GM18505 (cell line): ENCODE measurements around the gene VWA2.

ENCODE experiments used
- ATAC-seq: cut with Tn5 transposase; IDR thresholded peaks from one replicate; pipeline ENCODE4 v1.9.1; 2021; ENCODE audit not compliant: unreplicated experiment
- POLR2A ChIP-seq: IDR thresholded peaks from 4 replicates; pipeline ENCODE4 v1.6.1; 2011; ENCODE audit warnings: borderline replicate concordance; ENCODE audit not compliant: insufficient read depth, insufficient read length; ENCODE audit errors: extremely low read depth

Gene VWA2

DNA sequence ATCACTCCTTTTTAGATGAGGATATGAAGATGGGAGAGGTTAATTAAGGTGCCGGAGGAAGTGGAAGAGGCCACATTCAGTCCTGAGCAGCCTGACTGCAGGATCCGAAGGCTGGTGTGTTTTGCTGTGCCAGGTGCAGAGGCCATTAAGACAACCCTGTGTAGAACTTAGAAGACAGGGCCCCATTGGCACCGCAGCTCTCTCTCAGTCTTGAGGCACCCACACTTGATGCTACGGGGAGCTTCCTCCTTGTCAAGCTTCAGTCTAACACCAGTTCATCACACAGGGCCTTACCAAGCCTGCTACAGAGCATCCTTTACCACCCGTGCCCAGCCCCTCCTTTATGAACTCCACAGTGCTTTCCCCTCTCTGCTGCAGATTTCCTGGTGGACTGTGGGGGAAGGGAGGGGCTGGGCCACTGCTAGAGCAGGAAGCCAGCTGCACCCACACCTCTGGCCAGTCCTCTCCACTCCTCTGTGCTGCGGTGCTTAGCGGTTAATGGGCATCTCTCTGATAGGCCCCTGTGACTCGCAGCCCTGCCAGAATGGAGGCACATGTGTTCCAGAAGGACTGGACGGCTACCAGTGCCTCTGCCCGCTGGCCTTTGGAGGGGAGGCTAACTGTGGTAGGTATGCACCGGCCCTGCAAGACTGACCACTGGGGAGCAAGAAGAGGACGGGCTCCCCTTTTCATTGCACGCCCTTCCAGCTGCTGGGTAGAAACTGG is 45.5 kb downstream of the VWA2 start:
- no peak for TF ChIP-seq POLR2A
- ATAC-seq: no peak

- no peak for TF ChIP-seq POLR2A
- no peak for ATAC-seq
These were observed 46.9 kb downstream of the VWA2 start for GRCh38 chr10:114285961-114286441.

DNA sequence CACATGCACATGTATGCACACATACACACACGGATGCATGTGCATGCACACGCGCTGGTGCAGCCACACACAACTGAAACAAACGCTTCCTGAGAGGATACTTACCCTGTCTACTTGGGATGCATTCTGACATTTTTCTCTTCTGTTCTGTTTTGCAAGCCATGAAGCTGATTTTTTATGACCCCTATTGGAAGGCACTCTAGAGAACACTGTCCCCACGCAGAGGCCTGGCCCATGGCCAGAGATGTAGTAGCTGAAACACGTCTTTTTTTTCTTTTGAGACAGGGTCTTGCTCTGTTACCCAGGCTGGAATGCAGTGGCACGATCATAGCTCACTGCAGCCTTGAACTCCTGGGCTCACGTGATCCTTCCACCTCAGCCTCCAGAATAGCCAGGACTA is 47.9 kb downstream of the VWA2 start:
- no peak for ATAC-seq
- no peak for TF ChIP-seq POLR2A

DNA sequence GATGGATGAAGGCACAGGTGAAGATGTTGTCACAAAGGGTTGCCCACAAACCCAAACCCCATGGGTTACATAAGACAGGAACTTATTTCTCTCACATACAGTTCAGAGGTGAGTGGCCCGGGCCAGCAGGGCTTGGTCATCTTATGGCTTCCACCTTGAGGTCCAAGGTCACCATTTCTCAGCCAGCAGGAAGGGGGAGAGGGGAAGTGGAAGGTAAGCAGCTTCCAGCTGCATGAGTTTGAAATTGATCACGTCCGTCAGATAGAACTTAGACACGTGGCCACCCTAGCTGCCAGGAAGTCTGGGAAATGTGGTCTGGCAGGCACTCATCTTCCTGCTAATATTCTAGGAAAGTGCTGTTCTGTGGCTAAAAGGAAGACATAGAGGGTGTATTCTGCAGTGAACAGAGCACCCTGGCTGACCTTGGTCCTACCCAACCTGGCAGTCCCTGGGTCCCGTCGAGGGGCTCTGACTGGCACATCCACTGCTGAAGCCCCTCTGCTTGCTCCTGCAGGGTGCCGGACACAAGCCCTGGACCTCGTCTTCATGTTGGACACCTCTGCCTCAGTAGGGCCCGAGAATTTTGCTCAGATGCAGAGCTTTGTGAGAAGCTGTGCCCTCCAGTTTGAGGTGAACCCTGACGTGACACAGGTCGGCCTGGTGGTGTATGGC is 49.5 kb downstream of the VWA2 start:
- TF ChIP-seq POLR2A: no peak
- no peak for ATAC-seq

DNA sequence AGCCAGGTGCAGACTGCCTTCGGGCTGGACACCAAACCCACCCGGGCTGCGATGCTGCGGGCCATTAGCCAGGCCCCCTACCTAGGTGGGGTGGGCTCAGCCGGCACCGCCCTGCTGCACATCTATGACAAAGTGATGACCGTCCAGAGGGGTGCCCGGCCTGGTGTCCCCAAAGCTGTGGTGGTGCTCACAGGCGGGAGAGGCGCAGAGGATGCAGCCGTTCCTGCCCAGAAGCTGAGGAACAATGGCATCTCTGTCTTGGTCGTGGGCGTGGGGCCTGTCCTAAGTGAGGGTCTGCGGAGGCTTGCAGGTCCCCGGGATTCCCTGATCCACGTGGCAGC is 50.0 kb downstream of the VWA2 start:
- TF ChIP-seq POLR2A: no peak
- no peak for ATAC-seq

GRCh38 chr10:114290038-114290437 is 51.0 kb downstream of the VWA2 start:
- no peak for ATAC-seq
- no peak for TF ChIP-seq POLR2A

DNA sequence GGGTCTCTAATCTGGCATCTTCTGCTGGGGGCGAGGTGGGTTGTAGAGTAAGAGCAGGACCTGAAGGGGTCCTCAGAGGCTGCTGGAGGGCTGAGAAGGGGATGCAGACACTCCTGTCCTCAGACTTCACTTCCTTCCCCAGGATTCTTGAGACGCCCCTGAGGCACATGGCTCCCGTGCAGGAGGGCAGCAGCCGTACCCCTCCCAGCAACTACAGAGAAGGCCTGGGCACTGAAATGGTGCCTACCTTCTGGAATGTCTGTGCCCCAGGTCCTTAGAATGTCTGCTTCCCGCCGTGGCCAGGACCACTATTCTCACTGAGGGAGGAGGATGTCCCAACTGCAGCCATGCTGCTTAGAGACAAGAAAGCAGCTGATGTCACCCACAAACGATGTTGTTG is 52.0 kb downstream of the VWA2 start:
- TF ChIP-seq POLR2A: no peak
- no peak for ATAC-seq

- no peak for ATAC-seq
- no peak for TF ChIP-seq POLR2A
These were observed 52.5 kb downstream of the VWA2 start for GRCh38 chr10:114291516-114291915.

- no peak for TF ChIP-seq POLR2A
- no peak for ATAC-seq
These were observed 54.0 kb downstream of the VWA2 start for GRCh38 chr10:114293075-114293474.

DNA sequence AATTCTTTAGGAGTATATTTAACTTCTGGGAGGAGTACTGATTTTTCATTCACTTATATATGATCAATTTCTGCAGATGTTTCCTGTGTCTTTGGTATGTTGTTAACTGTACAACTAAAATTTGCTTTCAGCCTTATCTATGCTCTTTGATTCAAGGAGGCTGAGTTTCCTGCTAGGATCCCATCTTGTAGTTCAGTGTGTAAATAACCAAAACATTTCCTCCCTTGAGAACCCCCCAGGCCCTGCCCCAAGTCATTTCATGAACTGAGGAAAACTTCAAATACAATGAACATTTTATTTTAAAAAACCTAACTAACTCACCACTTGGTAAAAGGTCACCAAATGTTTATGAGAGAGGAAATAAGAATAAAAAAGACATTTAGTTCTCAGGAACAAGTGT is 55.5 kb downstream of the VWA2 start:
- no peak for ATAC-seq
- TF ChIP-seq POLR2A: no peak

- TF ChIP-seq POLR2A: no peak
- no peak for ATAC-seq
These were observed 56.3 kb downstream of the VWA2 start for GRCh38 chr10:114295393-114295792.

DNA sequence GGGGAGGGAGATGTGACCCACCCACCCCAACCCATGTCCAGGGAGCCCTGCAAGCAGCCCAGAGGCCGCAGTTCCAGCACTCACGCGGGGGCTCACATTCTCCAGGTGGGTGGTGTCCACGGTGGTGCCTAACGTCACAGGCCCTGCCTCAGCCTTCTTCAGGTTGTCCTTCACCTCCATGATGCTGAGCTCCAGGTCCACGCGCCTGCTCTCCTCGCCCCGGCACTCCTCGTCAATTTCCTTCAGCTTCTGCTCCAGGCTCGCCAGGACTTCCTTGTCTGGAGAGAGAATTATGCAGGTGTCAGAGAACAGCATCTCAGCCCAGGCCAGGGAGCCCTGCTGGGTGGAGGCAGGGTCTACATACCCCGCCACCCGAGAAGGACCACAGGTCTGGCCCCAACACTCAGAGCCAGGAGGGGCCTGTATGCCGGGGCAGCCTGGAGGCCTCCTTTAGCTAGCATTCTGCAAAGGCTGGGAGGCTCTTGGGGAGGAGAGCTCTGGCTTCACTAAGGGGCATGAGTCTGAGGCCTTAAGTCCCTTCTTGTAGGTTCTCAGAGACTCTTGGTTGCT is 58.2 kb downstream of the VWA2 start:
- no peak for ATAC-seq
- TF ChIP-seq POLR2A: no peak

GRCh38 chr10:114300036-114300645 is 61.1 kb downstream of the VWA2 start:
- TF ChIP-seq POLR2A: no peak
- no peak for ATAC-seq

DNA sequence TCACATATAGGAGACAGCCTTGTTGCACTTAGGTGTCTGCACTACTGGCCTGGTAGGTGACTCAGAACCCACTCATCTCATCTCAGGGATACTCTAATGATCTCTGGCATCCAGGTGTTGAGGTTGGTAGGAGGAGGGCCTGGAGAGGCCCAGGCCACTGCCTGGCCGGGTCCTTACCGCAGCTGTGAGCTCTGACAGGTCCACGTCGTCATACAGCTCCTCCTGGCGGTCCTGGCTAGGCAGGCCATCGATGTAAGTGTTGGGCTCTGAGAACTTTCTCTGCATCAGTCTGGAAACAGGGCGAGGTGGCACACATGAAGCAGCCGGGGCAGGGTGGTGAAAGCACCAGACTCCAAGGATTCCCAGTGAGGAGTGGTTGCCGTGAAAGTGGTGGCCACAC is 62.1 kb downstream of the VWA2 start:
- TF ChIP-seq POLR2A: no peak
- ATAC-seq: no peak

GRCh38 chr10:114301951-114302710 is 63.1 kb downstream of the VWA2 start:
- no peak for ATAC-seq
- no peak for TF ChIP-seq POLR2A
